ENCODE results near the gene DAZAP1.

- TF ChIP-seq, protein P1, sequence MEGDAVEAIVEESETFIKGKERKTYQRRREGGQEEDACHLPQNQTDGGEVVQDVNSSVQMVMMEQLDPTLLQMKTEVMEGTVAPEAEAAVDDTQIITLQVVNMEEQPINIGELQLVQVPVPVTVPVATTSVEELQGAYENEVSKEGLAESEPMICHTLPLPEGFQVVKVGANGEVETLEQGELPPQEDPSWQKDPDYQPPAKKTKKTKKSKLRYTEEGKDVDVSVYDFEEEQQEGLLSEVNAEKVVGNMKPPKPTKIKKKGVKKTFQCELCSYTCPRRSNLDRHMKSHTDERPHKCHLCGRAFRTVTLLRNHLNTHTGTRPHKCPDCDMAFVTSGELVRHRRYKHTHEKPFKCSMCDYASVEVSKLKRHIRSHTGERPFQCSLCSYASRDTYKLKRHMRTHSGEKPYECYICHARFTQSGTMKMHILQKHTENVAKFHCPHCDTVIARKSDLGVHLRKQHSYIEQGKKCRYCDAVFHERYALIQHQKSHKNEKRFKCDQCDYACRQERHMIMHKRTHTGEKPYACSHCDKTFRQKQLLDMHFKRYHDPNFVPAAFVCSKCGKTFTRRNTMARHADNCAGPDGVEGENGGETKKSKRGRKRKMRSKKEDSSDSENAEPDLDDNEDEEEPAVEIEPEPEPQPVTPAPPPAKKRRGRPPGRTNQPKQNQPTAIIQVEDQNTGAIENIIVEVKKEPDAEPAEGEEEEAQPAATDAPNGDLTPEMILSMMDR (IDR thresholded peaks at IDR 0.05), result no peak
- TF ChIP-seq POLR2AphosphoS5 (IDR thresholded peaks at IDR 0.05), result no peak
- TF ChIP-seq POLR2A (IDR thresholded peaks at IDR 0.05), result no peak
- TF ChIP-seq EP300 (IDR thresholded peaks at IDR 0.05), result no peak
Measured at GRCh38 chr19:1428738-1429391, 21.5 kb downstream of the DAZAP1 start.

Measured in suprapubic skin (tissue), 4 donors.